ENCODE data around the gene RBM5. TPM values are rescaled to one million over a fixed set of nuclear protein-coding genes. Genes with fewer than 3 reads are reported as not detected.

The RBM5 gene
- total RNA-seq, 1 experiment from 2014 or later, result 92.1 TPM

- H3K27me3 Mint-ChIP-seq (ENCODE audit: low read depth), result no peaks in the 10 kb centered on the region
- POLR2A ChIA-PET, result interaction anchor here (0.5 kb wide), 1 partner anchor 8 kb away, joined by 3 read pairs; no protein-coding TSS in a partner anchor
- ATAC-seq (no peak), DNase-seq (ENCODE audit: low spot score) (no peak)
- CTCF ChIA-PET, result no interaction called here
- peaks cover 50% of the 10 kb centered on the region for H3K4me1 Mint-ChIP-seq
- H3K9me3 Mint-ChIP-seq, result no peaks in the 10 kb centered on the region
- peak overlapping the region; percentile 94 for H3K27ac Mint-ChIP-seq
- H3K36me3 Mint-ChIP-seq, result peaks cover 14% of the 10 kb centered on the region
- no peak for TF ChIP-seq AR (CRISPR knock-in tag; IDR thresholded peaks at IDR 0.05)
- no peak for TF ChIP-seq ZBTB43 (CRISPR knock-in tag; IDR thresholded peaks at IDR 0.05)
- TF ChIP-seq GRHL2 (CRISPR knock-in tag; IDR thresholded peaks at IDR 0.05; ENCODE audit: insufficient replicate concordance, severe bottlenecking), result no peak
- no peak for TF ChIP-seq ARID4B (CRISPR knock-in tag; IDR thresholded peaks at IDR 0.05; ENCODE audit: borderline replicate concordance)
- TF ChIP-seq RORB (CRISPR knock-in tag; IDR thresholded peaks at IDR 0.05), result no peak
- TF ChIP-seq TEAD1 (CRISPR knock-in tag; IDR thresholded peaks at IDR 0.05), result no peak
- TF ChIP-seq KAT7 (CRISPR knock-in tag; IDR thresholded peaks at IDR 0.05; ENCODE audit: borderline replicate concordance), result no peak
- no peak for TF ChIP-seq USF2 (CRISPR knock-in tag; IDR thresholded peaks at IDR 0.05)
- TF ChIP-seq IRF2 (CRISPR knock-in tag; IDR thresholded peaks at IDR 0.05; ENCODE audit: borderline replicate concordance, low read depth), result no peak
- TF ChIP-seq PRRX2 (CRISPR knock-in tag; IDR thresholded peaks at IDR 0.05), result no peak
- TF ChIP-seq FOXK1 (CRISPR knock-in tag; IDR thresholded peaks at IDR 0.05), result no peak
- no peak for TF ChIP-seq RELA (CRISPR knock-in tag; IDR thresholded peaks at IDR 0.05; ENCODE audit: borderline replicate concordance)
- no peak for TF ChIP-seq ZNF416 (CRISPR knock-in tag; IDR thresholded peaks at IDR 0.05)
- TF ChIP-seq ELF4 (CRISPR knock-in tag; IDR thresholded peaks at IDR 0.05; ENCODE audit: low read depth), result no peak
- no peak for TF ChIP-seq SMAD3 (CRISPR knock-in tag; IDR thresholded peaks at IDR 0.05; ENCODE audit: borderline replicate concordance)
- TF ChIP-seq GTF2I (CRISPR knock-in tag; conservative IDR thresholded peaks at IDR 0.05), result no peak
- no peak for TF ChIP-seq ZMAT4 (CRISPR knock-in tag; IDR thresholded peaks at IDR 0.05)
- no peak overlapping the region for H3K4me3 Mint-ChIP-seq
These were observed 78.5 kb downstream of the RBM5 start for GRCh38 chr3:50167069-50167840.

Data from WTC11 (cell line).